Measurements from ENCODE around the gene CXCL1.

- no peak for TF ChIP-seq CTCF (IDR thresholded peaks at IDR 0.05; ENCODE audit: insufficient read depth, low read length, poor library complexity, severe bottlenecking)
- TF ChIP-seq EZH2phosphoT487 (conservative IDR thresholded peaks at IDR 0.05; ENCODE audit: low read length): no peak
Measured at GRCh38 chr4:73850261-73850970, 18.8 kb upstream of the CXCL1 start.
